Rectal smooth muscle tissue (tissue), 1 donor: ENCODE data around the gene TIMP4.

Experiments used
- H3K27ac ChIP-seq: one replicate; pipeline ENCODE4 v1.7.0; 2013; ENCODE audit warnings: low read depth, low read length, inconsistent platforms
- H3K27me3 ChIP-seq: one replicate; pipeline ENCODE4 v1.7.0; 2013; ENCODE audit warnings: low read length; ENCODE audit not compliant: control insufficient read depth, insufficient read depth
- H3K36me3 ChIP-seq: one replicate; pipeline ENCODE4 v1.7.0; 2013; ENCODE audit warnings: low read length; ENCODE audit not compliant: control insufficient read depth, insufficient read depth
- H3K4me1 ChIP-seq: one replicate; pipeline ENCODE4 v1.7.0; 2013; ENCODE audit warnings: low read length; ENCODE audit not compliant: control insufficient read depth, insufficient read depth
- H3K4me3 ChIP-seq: one replicate; pipeline ENCODE4 v1.7.0; 2013; ENCODE audit warnings: low read length
- H3K9ac ChIP-seq: one replicate; pipeline ENCODE4 v1.7.0; 2013; ENCODE audit warnings: low read length

The TIMP4 gene

GRCh38 chr3:12136371-12136770, 22.3 kb downstream of the TIMP4 start:
- H3K4me1 ChIP-seq: no peaks in the 10 kb centered on the region
- no peak overlapping the region for H3K9ac ChIP-seq
- no peaks in the 10 kb centered on the region for H3K36me3 ChIP-seq
- H3K27ac ChIP-seq: no peak overlapping the region
- H3K4me3 ChIP-seq: no peak overlapping the region
- H3K27me3 ChIP-seq: no peaks in the 10 kb centered on the region

GRCh38 chr3:12135029-12135657, 23.6 kb downstream of the TIMP4 start:
- H3K27ac ChIP-seq: no peak overlapping the region
- H3K27me3 ChIP-seq: no peaks in the 10 kb centered on the region
- H3K36me3 ChIP-seq: no peaks in the 10 kb centered on the region
- no peaks in the 10 kb centered on the region for H3K4me1 ChIP-seq
- no peak overlapping the region for H3K9ac ChIP-seq
- H3K4me3 ChIP-seq: no peak overlapping the region

DNA sequence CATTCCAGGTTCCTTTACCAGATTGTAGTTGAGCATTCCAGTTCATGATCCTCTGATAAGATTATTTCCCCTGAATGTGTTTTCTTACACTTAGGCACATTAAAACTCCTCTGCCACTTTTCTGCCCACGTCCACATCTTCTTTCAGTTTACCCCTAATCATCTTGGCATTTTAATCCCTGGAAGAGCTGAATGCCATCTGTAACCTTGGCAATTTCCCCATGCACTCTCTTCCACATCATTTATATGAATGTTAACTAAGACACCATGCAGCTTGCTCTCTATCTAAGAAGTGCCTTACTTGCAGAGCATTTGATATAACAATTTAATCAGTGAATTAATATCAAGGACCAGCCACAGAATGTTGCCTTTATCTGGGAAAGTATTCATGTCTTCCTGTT, 25.8 kb downstream of the TIMP4 start:
- Histone ChIP-seq H3K27me3 (no peaks in the 10 kb centered on the region), H3K9ac (no peak overlapping the region), H3K4me3 (no peak overlapping the region), H3K27ac (no peak overlapping the region), H3K36me3 (no peaks in the 10 kb centered on the region), H3K4me1 (no peaks in the 10 kb centered on the region)

GRCh38 chr3:12131351-12132090, 27.2 kb downstream of the TIMP4 start:
- H3K27me3 ChIP-seq: no peaks in the 10 kb centered on the region
- H3K36me3 ChIP-seq: no peaks in the 10 kb centered on the region
- H3K4me3 ChIP-seq: no peak overlapping the region
- no peaks in the 10 kb centered on the region for H3K4me1 ChIP-seq
- H3K27ac ChIP-seq: no peak overlapping the region
- H3K9ac ChIP-seq: no peak overlapping the region

- H3K4me3 ChIP-seq: no peak overlapping the region
- no peaks in the 10 kb centered on the region for H3K36me3 ChIP-seq
- H3K9ac ChIP-seq: no peak overlapping the region
- H3K27ac ChIP-seq: no peak overlapping the region
- H3K4me1 ChIP-seq: no peaks in the 10 kb centered on the region
- no peaks in the 10 kb centered on the region for H3K27me3 ChIP-seq
Observed at GRCh38 chr3:12127391-12127790, 31.3 kb downstream of the TIMP4 start.

GRCh38 chr3:12125772-12126171, 32.9 kb downstream of the TIMP4 start:
- Histone ChIP-seq H3K27ac (no peak overlapping the region), H3K4me1 (no peaks in the 10 kb centered on the region), H3K9ac (no peak overlapping the region), H3K4me3 (no peak overlapping the region), H3K36me3 (no peaks in the 10 kb centered on the region), H3K27me3 (no peaks in the 10 kb centered on the region)

DNA sequence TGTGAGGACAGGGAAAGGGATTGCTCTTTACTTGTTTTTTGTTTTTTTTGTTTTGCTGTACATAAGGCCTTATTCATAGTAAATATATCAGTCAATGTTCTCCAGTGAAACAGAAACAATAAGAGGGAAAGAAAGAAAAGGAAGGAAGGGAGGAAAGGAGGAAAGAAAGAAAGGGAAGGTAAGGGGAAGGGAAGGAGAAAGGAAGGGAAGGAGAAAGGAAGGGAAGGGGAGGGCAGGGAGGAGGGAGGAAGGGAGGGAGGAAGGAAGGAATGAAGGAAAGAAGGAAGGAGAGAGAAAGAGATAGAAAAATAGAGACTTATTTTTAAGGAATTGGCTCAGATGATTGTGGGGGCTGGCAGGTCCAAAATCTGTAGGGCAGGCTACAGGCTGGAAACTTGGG, 37.2 kb downstream of the TIMP4 start:
- Histone ChIP-seq H3K4me1 (no peaks in the 10 kb centered on the region), H3K27ac (no peak overlapping the region), H3K4me3 (no peak overlapping the region), H3K9ac (no peak overlapping the region), H3K27me3 (no peaks in the 10 kb centered on the region), H3K36me3 (no peaks in the 10 kb centered on the region)

- Histone ChIP-seq H3K27ac (no peak overlapping the region), H3K36me3 (no peaks in the 10 kb centered on the region), H3K4me1 (no peaks in the 10 kb centered on the region), H3K27me3 (no peaks in the 10 kb centered on the region), H3K4me3 (no peak overlapping the region), H3K9ac (no peak overlapping the region)
Observed at GRCh38 chr3:12120374-12121140, 38.2 kb downstream of the TIMP4 start.

GRCh38 chr3:12117473-12117872, 41.2 kb downstream of the TIMP4 start:
- H3K36me3 ChIP-seq: no peaks in the 10 kb centered on the region
- H3K9ac ChIP-seq: no peak overlapping the region
- no peaks in the 10 kb centered on the region for H3K27me3 ChIP-seq
- no peak overlapping the region for H3K27ac ChIP-seq
- no peak overlapping the region for H3K4me3 ChIP-seq
- H3K4me1 ChIP-seq: no peaks in the 10 kb centered on the region

DNA sequence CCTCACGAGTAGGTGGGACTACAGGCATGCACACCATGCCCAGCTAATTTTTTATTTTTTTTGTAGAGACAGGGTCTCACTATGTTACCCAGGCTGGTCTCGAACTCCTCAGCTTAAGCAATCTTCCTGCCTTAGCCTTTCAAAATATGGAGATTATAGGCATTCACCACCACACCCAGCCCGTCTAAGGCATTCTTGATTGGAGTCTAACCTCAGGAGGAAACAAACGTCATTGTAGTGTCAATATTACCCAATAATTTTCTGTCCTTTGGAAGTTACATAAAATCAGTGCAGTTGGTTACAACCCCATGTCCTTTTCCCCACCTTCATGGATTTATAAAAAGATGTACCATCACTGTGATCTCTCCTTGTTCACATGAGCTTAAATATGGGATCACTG, 41.8 kb downstream of the TIMP4 start:
- Histone ChIP-seq H3K27ac (no peak overlapping the region), H3K27me3 (no peaks in the 10 kb centered on the region), H3K4me3 (no peak overlapping the region), H3K4me1 (no peaks in the 10 kb centered on the region), H3K9ac (no peak overlapping the region), H3K36me3 (no peaks in the 10 kb centered on the region)

GRCh38 chr3:12115849-12116248, 42.9 kb downstream of the TIMP4 start:
- Histone ChIP-seq H3K36me3 (no peaks in the 10 kb centered on the region), H3K9ac (no peak overlapping the region), H3K4me1 (no peaks in the 10 kb centered on the region), H3K27ac (no peak overlapping the region), H3K4me3 (no peak overlapping the region), H3K27me3 (no peaks in the 10 kb centered on the region)

DNA sequence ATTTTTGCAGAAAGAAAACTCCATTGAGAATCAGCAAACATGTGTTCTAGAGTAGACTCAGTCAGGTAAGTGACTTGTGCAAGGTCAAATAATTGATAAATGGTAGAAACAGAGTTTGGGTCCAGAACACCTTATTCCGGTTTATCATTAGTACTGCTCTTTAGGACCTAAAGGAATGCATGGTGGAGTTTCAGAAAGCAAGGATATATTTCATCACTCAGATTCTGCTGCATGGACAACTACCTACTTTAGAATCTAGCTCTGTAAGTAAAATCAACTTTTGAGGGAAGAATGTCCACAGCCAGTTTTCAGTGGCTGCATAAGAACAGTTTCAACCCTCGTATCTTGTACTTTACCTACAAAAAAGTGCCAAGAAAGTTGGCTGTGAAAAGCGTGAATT, 43.6 kb downstream of the TIMP4 start:
- Histone ChIP-seq H3K36me3 (no peaks in the 10 kb centered on the region), H3K4me3 (no peak overlapping the region), H3K27me3 (no peaks in the 10 kb centered on the region), H3K27ac (no peak overlapping the region), H3K4me1 (no peaks in the 10 kb centered on the region), H3K9ac (no peak overlapping the region)
